PC-3 (cell line): ENCODE measurements around the gene HM13.

Experiments used
- EZH2phosphoT487 ChIP-seq: fragments of 300-600 bp; sonication (generic); IDR thresholded peaks from 2 replicates; pipeline ENCODE4 v1.6.1; 2018; ENCODE audit warnings: mild to moderate bottlenecking, antibody characterized with exemption, low read length, borderline replicate concordance
- TF ChIP-seq, protein P1 (sequence below): fragments of 300-600 bp; sonication (generic); conservative IDR thresholded peaks from 2 replicates; pipeline ENCODE4 v1.5.1; 2017; ENCODE audit warnings: antibody characterized with exemption, low read depth, mild to moderate bottlenecking, low read length

DNA sequence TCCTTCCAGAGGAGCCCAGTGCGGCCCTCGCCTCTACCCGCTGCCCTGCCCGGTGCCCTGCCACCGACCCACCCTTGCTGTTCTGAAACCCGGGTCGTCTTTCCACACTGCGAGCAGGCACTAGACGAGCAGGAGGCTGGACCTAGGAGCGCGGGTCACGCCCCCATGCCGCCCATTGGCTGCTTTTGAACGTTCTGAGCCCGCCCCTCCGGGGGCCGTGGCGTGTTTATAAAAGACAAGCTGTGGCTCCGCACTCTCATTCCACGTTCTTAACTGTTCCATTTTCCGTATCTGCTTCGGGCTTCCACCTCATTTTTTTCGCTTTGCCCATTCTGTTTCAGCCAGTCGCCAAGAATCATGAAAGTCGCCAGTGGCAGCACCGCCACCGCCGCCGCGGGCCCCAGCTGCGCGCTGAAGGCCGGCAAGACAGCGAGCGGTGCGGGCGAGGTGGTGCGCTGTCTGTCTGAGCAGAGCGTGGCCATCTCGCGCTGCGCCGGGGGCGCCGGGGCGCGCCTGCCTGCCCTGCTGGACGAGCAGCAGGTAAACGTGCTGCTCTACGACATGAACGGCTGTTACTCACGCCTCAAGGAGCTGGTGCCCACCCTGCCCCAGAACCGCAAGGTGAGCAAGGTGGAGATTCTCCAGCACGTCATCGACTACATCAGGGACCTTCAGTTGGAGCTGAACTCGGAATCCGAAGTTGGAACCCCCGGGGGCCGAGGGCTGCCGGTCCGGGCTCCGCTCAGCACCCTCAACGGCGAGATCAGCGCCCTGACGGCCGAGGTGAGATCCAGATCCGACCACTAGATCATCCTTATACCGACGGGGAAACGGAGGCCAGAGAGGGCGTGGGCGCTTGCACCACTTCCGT lies 91.0 kb downstream of the HM13 start, which contains the start of gene ID1:
- TF ChIP-seq, protein P1, sequence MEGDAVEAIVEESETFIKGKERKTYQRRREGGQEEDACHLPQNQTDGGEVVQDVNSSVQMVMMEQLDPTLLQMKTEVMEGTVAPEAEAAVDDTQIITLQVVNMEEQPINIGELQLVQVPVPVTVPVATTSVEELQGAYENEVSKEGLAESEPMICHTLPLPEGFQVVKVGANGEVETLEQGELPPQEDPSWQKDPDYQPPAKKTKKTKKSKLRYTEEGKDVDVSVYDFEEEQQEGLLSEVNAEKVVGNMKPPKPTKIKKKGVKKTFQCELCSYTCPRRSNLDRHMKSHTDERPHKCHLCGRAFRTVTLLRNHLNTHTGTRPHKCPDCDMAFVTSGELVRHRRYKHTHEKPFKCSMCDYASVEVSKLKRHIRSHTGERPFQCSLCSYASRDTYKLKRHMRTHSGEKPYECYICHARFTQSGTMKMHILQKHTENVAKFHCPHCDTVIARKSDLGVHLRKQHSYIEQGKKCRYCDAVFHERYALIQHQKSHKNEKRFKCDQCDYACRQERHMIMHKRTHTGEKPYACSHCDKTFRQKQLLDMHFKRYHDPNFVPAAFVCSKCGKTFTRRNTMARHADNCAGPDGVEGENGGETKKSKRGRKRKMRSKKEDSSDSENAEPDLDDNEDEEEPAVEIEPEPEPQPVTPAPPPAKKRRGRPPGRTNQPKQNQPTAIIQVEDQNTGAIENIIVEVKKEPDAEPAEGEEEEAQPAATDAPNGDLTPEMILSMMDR: no peak
- TF ChIP-seq EZH2phosphoT487: no peak
